GM12892 (cell line): ENCODE measurements around the gene ME1.

Experiments used
- DNase-seq: peaks from one replicate; pipeline ENCODE4 v3.0.0; 2011; ENCODE audit not compliant: insufficient read length
- FAIRE-seq: peaks from 2 replicates; lab custom pipeline; 2011; peaks lifted over from hg19 to GRCh38; lab: Jason Lieb, UNC
- POLR2A ChIP-seq: IDR thresholded peaks from 2 replicates; pipeline ENCODE4 v1.6.1; 2011; ENCODE audit warnings: low read depth, low read length, control low read depth
- POLR2AphosphoS5 ChIP-seq: IDR thresholded peaks from 2 replicates; pipeline ENCODE4 v1.6.1; 2011; ENCODE audit warnings: low read depth, low read length, control low read depth
- TAF1 ChIP-seq: IDR thresholded peaks from 2 replicates; pipeline ENCODE4 v1.6.1; 2011; ENCODE audit warnings: low read depth, mild to moderate bottlenecking, control low read depth, low read length, borderline replicate concordance

ME1 gene

GRCh38 chr6:83221276-83221675 is 209.6 kb downstream of the ME1 start:
- FAIRE-seq (no peak), DNase-seq (no peak)

DNA sequence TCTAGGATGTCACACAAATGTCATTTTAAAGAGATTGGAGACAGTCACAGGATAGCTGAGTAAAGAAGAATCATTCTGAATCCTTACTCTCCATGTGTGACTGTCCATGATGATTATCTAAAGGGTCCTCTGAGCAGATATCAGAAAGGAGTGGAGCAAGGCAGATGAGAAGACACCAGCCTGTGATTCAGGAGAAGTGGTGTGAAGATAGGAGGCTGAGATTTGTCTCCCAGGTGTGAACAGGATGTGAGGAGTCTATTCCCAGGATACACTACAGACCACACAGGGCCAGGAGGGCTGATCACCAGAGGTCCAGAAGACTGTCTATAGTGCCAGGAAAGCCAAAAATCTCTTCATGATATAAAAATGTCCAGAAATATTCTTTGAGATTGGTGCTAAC is 210.7 kb downstream of the ME1 start:
- no peak for FAIRE-seq

More at GRCh38 chr6:83221276-83221675, 209.6 kb downstream of the ME1 start:
- TF ChIP-seq POLR2AphosphoS5: no peak
- TF ChIP-seq POLR2A: no peak
- no peak for TF ChIP-seq TAF1

GRCh38 chr6:83218646-83219045 is 212.2 kb downstream of the ME1 start:
- TF ChIP-seq POLR2A: no peak
- TF ChIP-seq POLR2AphosphoS5: no peak
- no peak for TF ChIP-seq TAF1
- FAIRE-seq (no peak), DNase-seq (no peak)

More for the DNA sequence above, 210.7 kb downstream of the ME1 start:
- TF ChIP-seq TAF1: no peak
- no peak for TF ChIP-seq POLR2AphosphoS5
- no peak for TF ChIP-seq POLR2A
- no peak for DNase-seq

- no peak for TF ChIP-seq TAF1
- TF ChIP-seq POLR2A: no peak
- no peak for TF ChIP-seq POLR2AphosphoS5
- DNase-seq (no peak), FAIRE-seq (no peak)
Measured at GRCh38 chr6:83216806-83217205, 214.0 kb downstream of the ME1 start.

GRCh38 chr6:83215131-83216047 is 215.5 kb downstream of the ME1 start:
- TF ChIP-seq POLR2A: no peak
- no peak for TF ChIP-seq TAF1
- TF ChIP-seq POLR2AphosphoS5: no peak
- peak; percentile 95 for FAIRE-seq
- DNase-seq: no peak

DNA sequence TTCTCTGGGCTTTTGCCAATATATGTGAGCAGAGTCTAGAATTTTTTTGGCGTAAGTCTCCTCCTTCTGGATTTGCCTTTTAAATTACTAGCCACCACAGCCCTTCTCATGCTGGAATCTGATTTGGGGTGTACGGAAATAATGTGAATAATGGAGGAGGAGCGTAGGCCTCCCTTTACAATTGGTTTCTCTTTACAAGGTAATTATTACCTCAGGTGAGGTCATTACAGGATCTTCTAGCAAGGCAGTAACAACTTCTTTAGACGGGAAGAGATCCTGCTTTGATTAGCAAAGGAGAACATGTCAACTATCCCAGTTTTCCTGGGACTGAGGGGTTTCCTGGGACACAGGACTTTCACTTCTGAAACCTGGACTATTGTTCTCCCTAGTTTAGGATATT is 228.8 kb downstream of the ME1 start:
- DNase-seq (no peak), FAIRE-seq (no peak)
- TF ChIP-seq POLR2AphosphoS5: no peak
- no peak for TF ChIP-seq TAF1
- TF ChIP-seq POLR2A: no peak

DNA sequence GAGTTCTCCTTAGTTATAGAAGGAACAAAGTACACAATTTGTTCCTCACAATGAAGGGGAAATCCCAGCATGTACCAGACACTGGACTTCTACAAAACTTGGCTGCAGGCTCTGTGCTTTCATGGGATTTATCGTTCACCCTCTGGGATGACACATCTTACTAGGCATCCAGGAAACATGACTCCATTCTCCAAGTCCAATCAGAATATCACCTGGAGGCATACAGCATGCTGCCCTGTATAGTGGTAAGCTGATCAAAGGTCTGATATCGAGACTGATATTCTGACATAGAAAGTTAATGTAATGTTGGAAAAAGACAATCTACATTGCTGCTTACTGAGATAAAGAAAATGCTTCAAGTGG is 231.0 kb downstream of the ME1 start:
- DNase-seq: no peak
- no peak for FAIRE-seq

DNA sequence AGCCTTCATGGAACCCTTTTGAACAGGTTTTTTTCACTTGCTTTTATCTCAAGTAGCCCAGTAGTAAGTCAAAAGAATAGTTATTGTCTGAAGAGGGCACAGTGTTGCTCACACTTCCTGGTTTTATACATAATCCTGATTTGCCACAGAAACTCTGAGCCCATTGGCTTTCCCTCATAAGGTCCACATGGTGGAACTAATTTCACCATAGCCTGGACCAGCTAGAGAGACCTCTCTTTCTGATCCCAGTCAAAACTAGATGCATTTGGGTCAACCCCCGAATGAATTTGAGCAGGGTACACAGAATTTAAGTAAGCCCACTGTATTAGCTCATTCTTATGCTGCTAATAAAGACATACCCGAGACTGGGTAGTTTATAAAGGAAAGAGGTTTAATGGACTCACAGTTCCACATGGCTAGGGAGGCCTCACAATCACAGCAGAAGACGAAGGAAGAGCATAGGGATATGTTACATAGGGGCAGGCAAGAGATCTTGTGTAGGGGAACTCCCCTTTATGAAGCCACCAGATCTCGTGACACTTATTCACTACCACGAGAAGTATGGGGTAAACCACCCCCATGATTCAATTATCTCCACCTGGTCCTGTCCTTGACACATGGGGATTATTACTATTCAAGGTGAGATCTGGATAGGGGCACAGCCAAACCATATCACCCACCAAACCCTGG is 231.5 kb downstream of the ME1 start:
- TF ChIP-seq POLR2A (no peak), POLR2AphosphoS5 (no peak), TAF1 (no peak)
- FAIRE-seq (no peak), DNase-seq (no peak)

More for the DNA sequence above, 231.0 kb downstream of the ME1 start:
- no peak for TF ChIP-seq POLR2AphosphoS5
- no peak for TF ChIP-seq TAF1
- no peak for TF ChIP-seq POLR2A

DNA sequence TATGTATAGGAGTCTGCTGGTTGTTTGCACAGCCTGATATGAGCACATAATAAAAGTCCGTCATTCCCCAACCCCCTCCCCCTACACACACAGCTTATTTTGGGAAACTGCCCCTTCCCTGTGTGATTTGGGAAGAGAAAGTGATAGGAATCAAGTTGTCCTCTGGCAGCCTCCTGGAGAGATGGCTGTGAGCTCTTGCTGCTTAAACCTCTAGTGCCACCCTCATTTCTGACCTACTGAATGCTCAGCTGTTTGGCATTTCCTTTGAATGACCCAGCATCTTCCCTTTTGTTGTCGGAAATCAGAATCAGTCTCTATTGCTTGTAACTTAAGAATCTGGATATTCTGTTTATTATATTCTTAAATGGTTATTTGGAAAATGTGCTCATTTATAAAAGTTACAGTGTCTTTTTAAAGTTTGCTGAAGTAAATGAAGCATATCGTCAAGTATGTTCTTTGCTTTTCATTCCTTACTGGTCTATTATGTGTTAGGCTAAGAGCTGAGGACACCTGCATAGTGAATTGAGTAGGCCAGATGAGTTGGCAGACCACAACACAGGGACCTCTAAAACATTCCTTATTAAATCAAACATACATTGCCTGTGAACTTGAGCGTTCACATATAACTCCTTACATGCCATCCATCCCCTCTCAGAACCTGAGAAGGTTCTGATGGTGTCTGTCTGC is 232.2 kb downstream of the ME1 start:
- FAIRE-seq (no peak), DNase-seq (no peak)
- TF ChIP-seq POLR2AphosphoS5 (no peak), POLR2A (no peak)

DNA sequence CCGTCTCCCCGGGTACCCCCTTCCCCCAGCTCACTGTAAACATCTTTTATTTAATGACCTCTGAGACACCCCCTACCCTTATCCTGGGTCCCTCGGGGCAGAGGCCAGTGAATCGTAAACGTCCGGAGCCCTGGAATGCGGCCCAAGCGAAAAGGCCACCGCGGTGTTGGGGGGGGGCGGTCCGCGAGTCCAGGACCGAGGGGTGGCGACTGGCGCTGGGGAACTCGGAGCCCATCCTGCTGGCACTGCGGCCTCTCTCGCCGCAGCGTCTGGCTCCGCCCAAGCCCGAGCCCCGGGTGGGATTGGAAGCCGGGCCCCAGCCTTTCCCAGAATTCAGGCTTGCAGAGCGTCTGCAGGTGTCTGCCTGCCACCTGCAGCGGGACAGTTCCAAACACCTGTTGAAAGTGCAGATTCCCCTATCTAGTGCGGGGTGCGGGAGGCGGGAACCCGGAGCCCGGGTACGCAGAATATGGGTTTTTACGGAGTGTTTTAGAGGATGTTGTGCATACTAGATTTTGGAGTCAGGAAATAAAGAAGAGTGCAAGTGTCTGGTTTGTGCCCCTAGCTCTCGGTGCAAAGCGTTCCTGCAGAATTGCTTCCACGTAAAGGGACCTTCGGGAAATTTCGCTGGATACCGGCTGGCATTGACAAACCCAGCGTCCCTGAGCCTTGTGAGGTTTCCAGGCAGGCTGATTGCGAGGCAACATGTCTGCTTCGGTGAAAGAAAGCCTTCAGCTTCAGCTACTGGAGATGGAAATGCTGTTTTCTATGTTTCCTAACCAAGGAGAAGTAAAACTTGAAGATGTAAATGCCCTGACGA is 236.9 kb downstream of the ME1 start:
- FAIRE-seq (no peak), DNase-seq (peak; percentile 19)
- TF ChIP-seq POLR2A (no peak), TAF1 (no peak), POLR2AphosphoS5 (no peak)
